ENCODE measurements around the gene MAPK4. TPM values are rescaled to one million over a fixed set of nuclear protein-coding genes. Genes with fewer than 3 reads are reported as not detected.
"Not testable (repeated sequence)": the region's sequence is repeated elsewhere in the genome, so short reads cannot be mapped to it uniquely, and the experiment has no call there.

The MAPK4 gene
- total RNA-seq, 1 experiment from 2014 or later: 1.8 TPM

- DNase-seq (ENCODE audit: extremely low read depth, low read depth): no peak
These were observed 115.2 kb downstream of the MAPK4 start for GRCh38 chr18:50675043-50675442.

- DNase-seq (ENCODE audit: extremely low read depth, low read depth): no peak
These were observed 118.8 kb downstream of the MAPK4 start for GRCh38 chr18:50678651-50679050.

GRCh38 chr18:50679056-50679455 is 119.2 kb downstream of the MAPK4 start:
- DNase-seq (ENCODE audit: extremely low read depth, low read depth): no peak

- DNase-seq (ENCODE audit: extremely low read depth, low read depth): no peak
These were observed 119.8 kb downstream of the MAPK4 start for GRCh38 chr18:50679656-50680055.

- DNase-seq (ENCODE audit: extremely low read depth, low read depth): no peak
These were observed 121.1 kb downstream of the MAPK4 start for GRCh38 chr18:50680966-50681365.

GRCh38 chr18:50682852-50683251 is 123.0 kb downstream of the MAPK4 start:
- no peak for DNase-seq (ENCODE audit: extremely low read depth, low read depth)

GRCh38 chr18:50686409-50686808 is 126.5 kb downstream of the MAPK4 start:
- no peak for DNase-seq (ENCODE audit: extremely low read depth, low read depth)

GRCh38 chr18:50687491-50687890 is 127.6 kb downstream of the MAPK4 start:
- no peak for DNase-seq (ENCODE audit: extremely low read depth, low read depth)

- DNase-seq (ENCODE audit: extremely low read depth, low read depth): no peak
These were observed 129.7 kb downstream of the MAPK4 start for GRCh38 chr18:50689578-50689977.

- DNase-seq (ENCODE audit: extremely low read depth, low read depth): no peak
These were observed 134.3 kb downstream of the MAPK4 start for GRCh38 chr18:50694147-50694546.

- no peak for DNase-seq (ENCODE audit: extremely low read depth, low read depth)
These were observed 135.7 kb downstream of the MAPK4 start for GRCh38 chr18:50695431-50696176.

- no peak for DNase-seq (ENCODE audit: extremely low read depth, low read depth)
These were observed 136.5 kb downstream of the MAPK4 start for GRCh38 chr18:50696436-50696835.

- no peak for DNase-seq (ENCODE audit: extremely low read depth, low read depth)
These were observed 137.0 kb downstream of the MAPK4 start for GRCh38 chr18:50696929-50697328.

GRCh38 chr18:50697509-50697908 is 137.6 kb downstream of the MAPK4 start:
- no peak for DNase-seq (ENCODE audit: extremely low read depth, low read depth)

- no peak for DNase-seq (ENCODE audit: extremely low read depth, low read depth)
These were observed 140.6 kb downstream of the MAPK4 start for GRCh38 chr18:50700245-50701165.

- no peak for DNase-seq (ENCODE audit: extremely low read depth, low read depth)
These were observed 144.6 kb downstream of the MAPK4 start for GRCh38 chr18:50704357-50704940.

GRCh38 chr18:50706199-50706598 is 146.3 kb downstream of the MAPK4 start:
- DNase-seq (ENCODE audit: extremely low read depth, low read depth): no peak

GRCh38 chr18:50706651-50707050 is 146.8 kb downstream of the MAPK4 start:
- DNase-seq (ENCODE audit: extremely low read depth, low read depth): no peak

- not testable (repeated sequence) for DNase-seq (ENCODE audit: extremely low read depth, low read depth)
These were observed 147.4 kb downstream of the MAPK4 start for GRCh38 chr18:50707297-50707696.

- DNase-seq (ENCODE audit: extremely low read depth, low read depth): no peak
These were observed 148.1 kb downstream of the MAPK4 start for GRCh38 chr18:50707855-50708469.

GRCh38 chr18:50709193-50709592 is 149.3 kb downstream of the MAPK4 start:
- no peak for DNase-seq (ENCODE audit: extremely low read depth, low read depth)

Measured in NCI-H460 (cell line).